ENCODE measurements around the gene TCF20.

TCF20 gene

GRCh38 chr22:42225841-42226240, 44.6 kb downstream of the TCF20 start:
- H3K4me3 ChIP-seq (ENCODE audit: low read depth, low read length) = no peak overlapping the region
- no peak for DNase-seq (ENCODE audit: low read depth)

- no peak for DNase-seq (ENCODE audit: low read depth)
These were observed 48.3 kb downstream of the TCF20 start for GRCh38 chr22:42222140-42222539.

More at GRCh38 chr22:42222140-42222539, 48.3 kb downstream of the TCF20 start:
- no peak overlapping the region for H3K4me3 ChIP-seq (ENCODE audit: low read depth, low read length)

Measured in skeletal muscle cell (primary cell).